Chondrocyte (in vitro differentiated cells): Measurements from ENCODE around the gene ARAP3. TPM values are rescaled to one million over a fixed set of nuclear protein-coding genes. Genes with fewer than 3 reads are reported as not detected.
"Not testable (repeated sequence)": the region's sequence is repeated elsewhere in the genome, so short reads cannot be mapped to it uniquely, and the experiment has no call there.

Experiments used
- DNase-seq: peaks from one replicate; pipeline ENCODE4 v3.0.0; 2021; ENCODE audit warnings: mixed read lengths, low spot score
- H3K27ac Mint-ChIP-seq: one replicate; pipeline ENCODE4 v1.8.0; 2021; ENCODE audit warnings: mild to moderate bottlenecking, moderate library complexity, mixed read lengths; ENCODE audit not compliant: unreplicated experiment
- H3K27me3 Mint-ChIP-seq: 2 replicates; pipeline ENCODE4 v1.8.0; 2021; ENCODE audit warnings: low read depth, mixed read lengths
- H3K36me3 Mint-ChIP-seq: 2 replicates; pipeline ENCODE4 v1.8.0; 2021; ENCODE audit warnings: low read depth, mixed read lengths
- H3K4me1 Mint-ChIP-seq: 2 replicates; pipeline ENCODE4 v1.8.0; 2021; ENCODE audit warnings: low read depth, mild to moderate bottlenecking, mixed read lengths
- H3K4me3 Mint-ChIP-seq: one replicate; pipeline ENCODE4 v1.8.0; 2021; ENCODE audit warnings: mild to moderate bottlenecking, moderate library complexity, mixed read lengths; ENCODE audit not compliant: unreplicated experiment
- H3K9me3 Mint-ChIP-seq: 2 replicates; pipeline ENCODE4 v1.8.0; 2021; ENCODE audit warnings: low read depth, mixed read lengths
- CTCF ChIP-seq: fragments of 200-600 bp; sonication (generic); IDR thresholded peaks from 2 replicates; pipeline ENCODE4 v1.5.0; 2021; ENCODE audit warnings: antibody characterized with exemption, mild to moderate bottlenecking, moderate library complexity
- long read RNA-seq: library from polyadenylated mRNA; stranded (forward); transcript quantifications from one replicate; pipeline ENCODE4 v2.0.0, GENCODE V29; 2021
- total RNA-seq: library from RNA; stranded (reverse); gene quantifications from 3 replicates; pipeline ENCODE4 v1.2.1, GENCODE V29; 2021

ARAP3 gene, protein sequence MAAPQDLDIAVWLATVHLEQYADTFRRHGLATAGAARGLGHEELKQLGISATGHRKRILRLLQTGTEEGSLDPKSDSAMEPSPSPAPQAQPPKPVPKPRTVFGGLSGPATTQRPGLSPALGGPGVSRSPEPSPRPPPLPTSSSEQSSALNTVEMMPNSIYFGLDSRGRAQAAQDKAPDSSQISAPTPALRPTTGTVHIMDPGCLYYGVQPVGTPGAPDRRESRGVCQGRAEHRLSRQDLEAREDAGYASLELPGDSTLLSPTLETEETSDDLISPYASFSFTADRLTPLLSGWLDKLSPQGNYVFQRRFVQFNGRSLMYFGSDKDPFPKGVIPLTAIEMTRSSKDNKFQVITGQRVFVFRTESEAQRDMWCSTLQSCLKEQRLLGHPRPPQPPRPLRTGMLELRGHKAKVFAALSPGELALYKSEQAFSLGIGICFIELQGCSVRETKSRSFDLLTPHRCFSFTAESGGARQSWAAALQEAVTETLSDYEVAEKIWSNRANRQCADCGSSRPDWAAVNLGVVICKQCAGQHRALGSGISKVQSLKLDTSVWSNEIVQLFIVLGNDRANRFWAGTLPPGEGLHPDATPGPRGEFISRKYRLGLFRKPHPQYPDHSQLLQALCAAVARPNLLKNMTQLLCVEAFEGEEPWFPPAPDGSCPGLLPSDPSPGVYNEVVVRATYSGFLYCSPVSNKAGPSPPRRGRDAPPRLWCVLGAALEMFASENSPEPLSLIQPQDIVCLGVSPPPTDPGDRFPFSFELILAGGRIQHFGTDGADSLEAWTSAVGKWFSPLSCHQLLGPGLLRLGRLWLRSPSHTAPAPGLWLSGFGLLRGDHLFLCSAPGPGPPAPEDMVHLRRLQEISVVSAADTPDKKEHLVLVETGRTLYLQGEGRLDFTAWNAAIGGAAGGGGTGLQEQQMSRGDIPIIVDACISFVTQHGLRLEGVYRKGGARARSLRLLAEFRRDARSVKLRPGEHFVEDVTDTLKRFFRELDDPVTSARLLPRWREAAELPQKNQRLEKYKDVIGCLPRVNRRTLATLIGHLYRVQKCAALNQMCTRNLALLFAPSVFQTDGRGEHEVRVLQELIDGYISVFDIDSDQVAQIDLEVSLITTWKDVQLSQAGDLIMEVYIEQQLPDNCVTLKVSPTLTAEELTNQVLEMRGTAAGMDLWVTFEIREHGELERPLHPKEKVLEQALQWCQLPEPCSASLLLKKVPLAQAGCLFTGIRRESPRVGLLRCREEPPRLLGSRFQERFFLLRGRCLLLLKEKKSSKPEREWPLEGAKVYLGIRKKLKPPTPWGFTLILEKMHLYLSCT (N-terminal part only)
- 1.3 to 7.1 TPM (median 5.9 TPM) in 3 replicates for total RNA-seq
- long read RNA-seq, full-length matches to known transcripts, result 1 of 3 reads
- long read RNA-seq, partial matches to known transcripts, result 2 of 3 reads
- long read RNA-seq, other reads (novel, unspliced or antisense), result 0 of 3 reads

DNA sequence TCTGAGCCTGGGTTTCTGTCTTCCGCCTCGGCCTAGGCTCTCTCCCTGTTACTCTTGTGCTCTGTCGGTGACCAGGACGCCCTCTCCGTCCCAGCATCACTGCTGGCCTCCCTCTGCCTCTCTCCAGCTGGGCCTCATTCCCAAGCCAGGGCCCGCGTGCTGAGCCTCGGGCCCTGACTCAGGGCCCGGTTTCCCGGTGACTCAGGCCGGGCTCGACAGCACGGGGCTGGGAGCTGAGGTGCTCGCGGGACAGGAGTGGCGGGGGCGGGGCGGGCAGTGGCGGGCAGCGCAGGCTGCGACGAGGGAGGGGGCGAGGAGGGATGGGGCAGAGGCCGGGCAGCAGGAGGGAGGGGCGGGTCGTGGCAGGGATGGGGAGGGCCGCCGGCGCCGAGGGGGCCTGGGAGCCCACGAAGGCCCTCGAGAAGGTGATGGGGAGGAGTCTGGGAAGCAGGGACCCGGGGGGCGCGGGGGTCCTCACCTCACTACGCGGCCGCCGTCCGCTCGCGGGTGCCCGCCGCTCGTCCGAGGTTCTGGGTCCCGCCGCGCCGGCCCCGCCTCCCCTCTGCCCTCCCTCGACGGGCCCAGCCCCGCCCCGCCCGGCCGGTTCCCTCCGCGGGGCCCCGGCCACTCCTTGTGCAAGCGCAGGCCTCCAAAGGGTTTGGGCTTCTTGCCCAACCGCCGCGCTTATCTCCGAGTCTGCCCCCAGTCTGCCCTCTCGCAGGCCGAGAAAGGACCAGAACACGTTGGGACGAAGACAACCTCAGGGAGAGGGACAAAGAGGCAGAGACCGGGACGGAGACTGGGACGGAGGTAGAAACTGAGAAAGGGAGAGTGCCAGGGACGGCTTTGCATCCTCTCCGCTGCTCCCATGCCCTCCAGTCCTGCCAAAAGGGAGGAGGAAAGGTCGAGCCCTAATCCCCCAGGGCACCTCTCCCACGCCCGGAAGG, at the start of gene ARAP3:
Gene ARAP3 (minus strand): TSS at position 536 of the 947 bp plus-strand sequence. CDS start 1,744 bp downstream, outside the sequence.
- no peaks in the 10 kb centered on the region for H3K9me3 Mint-ChIP-seq
- peak within 1 kb of the TSS; percentile 97 for H3K27ac Mint-ChIP-seq
- H3K4me1 Mint-ChIP-seq, result peaks cover 16% of the 10 kb centered on the region
- no peak for TF ChIP-seq CTCF
- H3K4me3 Mint-ChIP-seq, result peak within 1 kb of the TSS; percentile 74
- H3K27me3 Mint-ChIP-seq, result no peaks in the 10 kb centered on the region
- H3K36me3 Mint-ChIP-seq, result no peaks in the 10 kb centered on the region
- DNase-seq, result no peak

- TF ChIP-seq CTCF, result no peak
Measured at GRCh38 chr5:141729387-141730006, 47.5 kb upstream of the ARAP3 start.

DNA sequence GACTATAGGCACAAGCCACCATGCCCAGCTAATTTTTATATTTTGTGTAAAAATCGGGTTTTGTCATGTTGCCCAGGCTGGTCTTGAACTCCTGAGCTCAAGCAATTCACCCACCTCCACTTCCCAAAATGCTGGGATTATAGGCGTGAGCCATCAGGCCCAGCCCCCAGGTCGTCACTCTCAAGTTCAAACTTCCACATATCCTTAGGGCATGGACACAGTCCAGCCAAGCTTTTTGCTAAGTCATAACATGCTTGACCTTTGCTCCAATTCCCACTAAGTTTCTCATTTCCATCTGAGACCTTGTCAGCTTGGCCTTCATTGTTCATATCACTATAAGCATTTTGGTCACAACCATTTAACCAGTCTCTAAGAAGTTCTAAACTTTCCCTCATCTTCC, 43.9 kb upstream of the ARAP3 start:
- peaks cover 8% of the 10 kb centered on the region for H3K9me3 Mint-ChIP-seq
- H3K4me3 Mint-ChIP-seq, result no peak overlapping the region
- no peak for DNase-seq
- no peak overlapping the region for H3K27ac Mint-ChIP-seq
- no peak for TF ChIP-seq CTCF
- H3K27me3 Mint-ChIP-seq, result peaks cover 23% of the 10 kb centered on the region
- no peaks in the 10 kb centered on the region for H3K4me1 Mint-ChIP-seq
- H3K36me3 Mint-ChIP-seq, result no peaks in the 10 kb centered on the region

More at GRCh38 chr5:141729387-141730006, 47.5 kb upstream of the ARAP3 start:
- Mint-ChIP-seq H3K36me3 (no peaks in the 10 kb centered on the region), H3K9me3 (no peaks in the 10 kb centered on the region), H3K4me3 (no peak overlapping the region), H3K27me3 (peaks cover 35% of the 10 kb centered on the region), H3K27ac (no peak overlapping the region), H3K4me1 (no peaks in the 10 kb centered on the region)
- no peak for DNase-seq

GRCh38 chr5:141725174-141725573, 43.1 kb upstream of the ARAP3 start:
- not testable (repeated sequence) for H3K4me1 Mint-ChIP-seq, H3K36me3 Mint-ChIP-seq, H3K4me3 Mint-ChIP-seq, H3K9me3 Mint-ChIP-seq, H3K27ac Mint-ChIP-seq, DNase-seq
- peaks cover 18% of the 10 kb centered on the region for H3K27me3 Mint-ChIP-seq
